ENCODE results near the gene MAGI2.

GRCh38 chr7:79334841-79335240 lies 118.6 kb downstream of the MAGI2 start:
- TF ChIP-seq CTCF (IDR thresholded peaks at IDR 0.05): no peak
- no peak for TF ChIP-seq EP300 (IDR thresholded peaks at IDR 0.05)
- TF ChIP-seq POLR2A (IDR thresholded peaks at IDR 0.05): no peak

All from ovary (tissue), 3 donors.